Measurements from ENCODE around the gene CIBAR2.

DNA sequence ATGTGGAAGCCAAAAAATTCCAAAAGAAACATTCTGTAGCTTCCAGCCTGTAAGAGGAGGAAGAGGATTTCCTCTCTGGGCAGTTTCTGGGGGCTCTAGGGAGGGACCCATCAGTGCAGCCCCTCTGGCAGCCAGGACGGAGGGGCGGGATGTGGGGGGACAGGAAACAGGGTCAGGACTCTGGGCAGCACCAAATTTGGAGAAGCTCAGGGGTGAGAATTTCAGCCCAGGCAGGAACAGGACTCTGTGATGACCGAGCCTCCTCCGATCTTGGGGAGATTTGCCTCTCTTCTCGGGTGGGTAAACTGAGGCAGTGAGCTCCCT is 18.4 kb upstream of the CIBAR2 start:
- TF ChIP-seq, protein P1, sequence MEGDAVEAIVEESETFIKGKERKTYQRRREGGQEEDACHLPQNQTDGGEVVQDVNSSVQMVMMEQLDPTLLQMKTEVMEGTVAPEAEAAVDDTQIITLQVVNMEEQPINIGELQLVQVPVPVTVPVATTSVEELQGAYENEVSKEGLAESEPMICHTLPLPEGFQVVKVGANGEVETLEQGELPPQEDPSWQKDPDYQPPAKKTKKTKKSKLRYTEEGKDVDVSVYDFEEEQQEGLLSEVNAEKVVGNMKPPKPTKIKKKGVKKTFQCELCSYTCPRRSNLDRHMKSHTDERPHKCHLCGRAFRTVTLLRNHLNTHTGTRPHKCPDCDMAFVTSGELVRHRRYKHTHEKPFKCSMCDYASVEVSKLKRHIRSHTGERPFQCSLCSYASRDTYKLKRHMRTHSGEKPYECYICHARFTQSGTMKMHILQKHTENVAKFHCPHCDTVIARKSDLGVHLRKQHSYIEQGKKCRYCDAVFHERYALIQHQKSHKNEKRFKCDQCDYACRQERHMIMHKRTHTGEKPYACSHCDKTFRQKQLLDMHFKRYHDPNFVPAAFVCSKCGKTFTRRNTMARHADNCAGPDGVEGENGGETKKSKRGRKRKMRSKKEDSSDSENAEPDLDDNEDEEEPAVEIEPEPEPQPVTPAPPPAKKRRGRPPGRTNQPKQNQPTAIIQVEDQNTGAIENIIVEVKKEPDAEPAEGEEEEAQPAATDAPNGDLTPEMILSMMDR (IDR thresholded peaks at IDR 0.05) = no peak
- TF ChIP-seq POLR2A (IDR thresholded peaks at IDR 0.05) (no peak), POLR2AphosphoS5 (IDR thresholded peaks at IDR 0.05) (no peak)
